Measurements from ENCODE around the gene GRIK2.

GRIK2 gene

GRCh38 chr6:101539510-101540245, 146.2 kb downstream of the GRIK2 start:
- no peak for DNase-seq (ENCODE audit: low read depth)

GRCh38 chr6:101541894-101542293, 148.4 kb downstream of the GRIK2 start:
- no peak for DNase-seq (ENCODE audit: low read depth)

- no peak for DNase-seq (ENCODE audit: low read depth)
Measured at GRCh38 chr6:101543796-101544195, 150.3 kb downstream of the GRIK2 start.

GRCh38 chr6:101544286-101544685, 150.8 kb downstream of the GRIK2 start:
- no peak for DNase-seq (ENCODE audit: low read depth)

GRCh38 chr6:101545191-101545590, 151.7 kb downstream of the GRIK2 start:
- no peak for DNase-seq (ENCODE audit: low read depth)

GRCh38 chr6:101550451-101550850, 156.9 kb downstream of the GRIK2 start:
- DNase-seq (ENCODE audit: low read depth), result no peak

- no peak for DNase-seq (ENCODE audit: low read depth)
Measured at GRCh38 chr6:101554231-101554630, 160.7 kb downstream of the GRIK2 start.

GRCh38 chr6:101558712-101559111, 165.2 kb downstream of the GRIK2 start:
- DNase-seq (ENCODE audit: low read depth), result no peak

GRCh38 chr6:101572627-101573026, 179.1 kb downstream of the GRIK2 start:
- no peak for DNase-seq (ENCODE audit: low read depth)

- no peak for DNase-seq (ENCODE audit: low read depth)
Measured at GRCh38 chr6:101577091-101577490, 183.6 kb downstream of the GRIK2 start.

GRCh38 chr6:101578306-101578705, 184.8 kb downstream of the GRIK2 start:
- DNase-seq (ENCODE audit: low read depth), result no peak

GRCh38 chr6:101582792-101583191, 189.3 kb downstream of the GRIK2 start:
- DNase-seq (ENCODE audit: low read depth), result no peak

- no peak for DNase-seq (ENCODE audit: low read depth)
Measured at GRCh38 chr6:101585501-101585900, 192.0 kb downstream of the GRIK2 start.

GRCh38 chr6:101588343-101588742, 194.8 kb downstream of the GRIK2 start:
- no peak for DNase-seq (ENCODE audit: low read depth)

GRCh38 chr6:101595276-101595675, 201.8 kb downstream of the GRIK2 start:
- no peak for DNase-seq (ENCODE audit: low read depth)

- no peak for DNase-seq (ENCODE audit: low read depth)
Measured at GRCh38 chr6:101597693-101598092, 204.2 kb downstream of the GRIK2 start.

- no peak for DNase-seq (ENCODE audit: low read depth)
Measured at GRCh38 chr6:101605426-101605825, 211.9 kb downstream of the GRIK2 start.

- no peak for DNase-seq (ENCODE audit: low read depth)
Measured at GRCh38 chr6:101605874-101606273, 212.4 kb downstream of the GRIK2 start.

- no peak for DNase-seq (ENCODE audit: low read depth)
Measured at GRCh38 chr6:101607111-101607690, 213.7 kb downstream of the GRIK2 start.

GRCh38 chr6:101608703-101609102, 215.2 kb downstream of the GRIK2 start:
- DNase-seq (ENCODE audit: low read depth), result no peak

GRCh38 chr6:101613556-101613955, 220.0 kb downstream of the GRIK2 start:
- no peak for DNase-seq (ENCODE audit: low read depth)

- no peak for DNase-seq (ENCODE audit: low read depth)
Measured at GRCh38 chr6:101614774-101615173, 221.3 kb downstream of the GRIK2 start.

- DNase-seq (ENCODE audit: low read depth), result no peak
Measured at GRCh38 chr6:101626269-101626668, 232.8 kb downstream of the GRIK2 start.

GRCh38 chr6:101630941-101631340, 237.4 kb downstream of the GRIK2 start:
- no peak for DNase-seq (ENCODE audit: low read depth)
